IMR-90 (cell line): ENCODE results near the gene SNAP91.

Source experiments
- BHLHE40 ChIP-seq: fragments of 150-350 bp; IDR thresholded peaks from 2 replicates; pipeline ENCODE4 v1.6.1; 2016; ENCODE audit warnings: mild to moderate bottlenecking, low read depth, low read length
- CEBPB ChIP-seq: IDR thresholded peaks from 2 replicates; pipeline ENCODE4 v1.6.1; 2012; ENCODE audit warnings: low read depth, low read length, improper control_type of control experiment
- CTCF ChIP-seq: conservative IDR thresholded peaks from 2 replicates; pipeline ENCODE4 v1.5.1; 2012; ENCODE audit warnings: mild to moderate bottlenecking, low read depth, low read length, improper control_type of control experiment
- FOS ChIP-seq: fragments of 150-350 bp; IDR thresholded peaks from 2 replicates; pipeline ENCODE4 v1.6.1; 2016; ENCODE audit warnings: low read depth, low read length
- MAFK ChIP-seq: IDR thresholded peaks from 2 replicates; pipeline ENCODE4 v1.6.1; 2012; ENCODE audit warnings: low read depth, low read length, improper control_type of control experiment
- MAZ ChIP-seq: IDR thresholded peaks from 2 replicates; pipeline ENCODE4 v1.6.1; 2012; ENCODE audit warnings: low read depth, mild to moderate bottlenecking, low read length, improper control_type of control experiment, moderate library complexity, borderline replicate concordance
- MXI1 ChIP-seq: IDR thresholded peaks from 2 replicates; pipeline ENCODE4 v1.6.1; 2012; ENCODE audit warnings: low read depth, mild to moderate bottlenecking, low read length, moderate library complexity, borderline replicate concordance
- POLR2A ChIP-seq: IDR thresholded peaks from 2 replicates; pipeline ENCODE4 v1.6.1; 2012; ENCODE audit warnings: mild to moderate bottlenecking, low read depth, low read length
- RAD21 ChIP-seq: IDR thresholded peaks from 2 replicates; pipeline ENCODE4 v1.6.1; 2012; ENCODE audit warnings: low read length, improper control_type of control experiment
- RCOR1 ChIP-seq: IDR thresholded peaks from 2 replicates; pipeline ENCODE4 v1.6.1; 2012; ENCODE audit warnings: mild to moderate bottlenecking, low read length, improper control_type of control experiment; ENCODE audit not compliant: insufficient replicate concordance
- RFX5 ChIP-seq: IDR thresholded peaks from 2 replicates; pipeline ENCODE4 v1.8.0; 2012; ENCODE audit warnings: low read depth, mild to moderate bottlenecking, low read length, moderate library complexity
- SMC3 ChIP-seq: fragments of 150-350 bp; IDR thresholded peaks from 2 replicates; pipeline ENCODE4 v1.6.1; 2016; ENCODE audit warnings: low read depth, mild to moderate bottlenecking, antibody characterized with exemption, low read length, moderate library complexity

- TF ChIP-seq POLR2A (no peak), CTCF (no peak), RCOR1 (no peak), RFX5 (no peak), RAD21 (no peak), MAFK (no peak), CEBPB (no peak), MXI1 (no peak), SMC3 (no peak), MAZ (no peak), BHLHE40 (no peak), FOS (no peak)
These were observed 12.2 kb downstream of the SNAP91 start for GRCh38 chr6:83696674-83697073.
